OCI-LY3 (cell line): ENCODE data around the gene OR6S1.

Source experiments
- CTCF ChIP-seq: fragments of 200-600, 300-600 bp; sonication (generic); IDR thresholded peaks from 2 replicates; pipeline ENCODE4 v1.5.1; 2014; ENCODE audit warnings: antibody characterized with exemption, low read length, low read depth
- EZH2phosphoT487 ChIP-seq: fragments of 200-600 bp; shearing (Covaris generic); IDR thresholded peaks from 2 replicates; pipeline ENCODE4 v1.6.1; 2018; ENCODE audit warnings: antibody characterized with exemption, mixed run types, low read depth

DNA sequence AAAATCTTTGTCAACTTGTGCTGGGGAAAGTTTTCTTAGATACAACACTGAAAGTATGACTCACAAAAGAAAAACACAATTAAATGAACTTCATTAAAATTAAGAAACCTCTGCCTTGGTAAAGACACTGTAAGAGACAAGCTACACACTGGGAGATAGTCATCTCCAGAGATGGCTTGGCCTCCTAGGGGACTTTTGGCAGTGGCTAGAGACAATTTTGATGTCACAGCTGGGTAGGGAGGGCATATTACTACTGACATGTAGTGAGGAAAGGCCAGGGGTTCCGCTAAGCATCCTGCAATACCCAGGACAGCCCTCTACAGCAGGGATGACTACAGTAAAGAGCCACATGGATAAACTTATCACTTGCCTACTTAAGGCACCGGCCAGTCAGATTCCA is 34.2 kb upstream of the OR6S1 start:
- TF ChIP-seq CTCF: no peak
- no peak for TF ChIP-seq EZH2phosphoT487
